ENCODE results near the gene IFNGR1.
"Not testable (repeated sequence)": the region's sequence is repeated elsewhere in the genome, so short reads cannot be mapped to it uniquely, and the experiment has no call there.

Gene IFNGR1

DNA sequence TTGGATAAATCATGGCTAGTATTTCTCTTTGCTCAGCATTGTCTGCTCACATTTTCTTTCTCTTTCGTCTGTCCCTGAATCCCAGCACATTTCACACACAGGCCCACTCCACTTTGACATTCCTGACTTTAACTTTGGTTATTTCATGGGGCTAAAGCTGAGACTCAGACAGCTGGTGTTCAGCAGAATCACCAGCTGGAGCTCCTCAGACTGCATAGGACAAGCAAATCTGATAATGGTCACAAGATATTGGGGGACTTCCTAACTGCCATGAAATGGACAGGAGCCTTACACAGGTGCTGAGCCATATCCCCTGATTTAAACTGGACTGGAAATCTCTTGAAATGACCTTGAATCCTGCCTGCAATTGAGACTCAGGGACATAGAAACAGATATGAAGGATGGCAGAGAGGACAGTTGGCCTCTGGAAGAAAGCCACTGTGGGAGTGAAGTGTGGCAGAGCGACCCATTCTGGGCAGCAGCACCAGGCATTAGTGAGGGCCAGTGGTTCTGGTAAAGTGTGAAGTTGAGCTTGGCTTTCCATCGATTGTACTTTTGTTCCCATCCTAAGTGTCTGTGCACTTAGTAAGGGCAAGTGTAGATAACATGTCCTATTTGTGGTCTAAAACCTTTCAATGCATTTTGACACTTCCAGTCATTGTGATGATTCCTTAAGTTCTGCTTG lies 10.0 kb upstream of the IFNGR1 start:
- Mint-ChIP-seq H3K9me3 (no peaks in the 10 kb centered on the region), H3K4me3 (no peak overlapping the region), H3K4me1 (peaks cover 51% of the 10 kb centered on the region), H3K27ac (no peak overlapping the region), H3K27me3 (no peaks in the 10 kb centered on the region), H3K36me3 (no peaks in the 10 kb centered on the region)
- DNase-seq (ENCODE audit: low spot score in 2 of 2), result no peak
- ATAC-seq (ENCODE audit: low read depth), result no peak

- DNase-seq (ENCODE audit: low spot score in 2 of 2) (no peak), ATAC-seq (ENCODE audit: low read depth) (no peak)
- Mint-ChIP-seq H3K36me3 (no peaks in the 10 kb centered on the region), H3K9me3 (no peaks in the 10 kb centered on the region), H3K4me1 (peaks cover 54% of the 10 kb centered on the region), H3K27ac (peak overlapping the region; percentile 38), H3K27me3 (no peaks in the 10 kb centered on the region), H3K4me3 (no peak overlapping the region)
These were observed 8.7 kb upstream of the IFNGR1 start for GRCh38 chr6:137227871-137228302.

GRCh38 chr6:137226697-137227096 lies 7.5 kb upstream of the IFNGR1 start:
- Mint-ChIP-seq H3K36me3 (no peaks in the 10 kb centered on the region), H3K27me3 (no peaks in the 10 kb centered on the region), H3K4me1 (peaks cover 56% of the 10 kb centered on the region), H3K4me3 (no peak overlapping the region), H3K27ac (no peak overlapping the region), H3K9me3 (no peaks in the 10 kb centered on the region)
- ATAC-seq (ENCODE audit: low read depth) (no peak), DNase-seq (ENCODE audit: low spot score in 2 of 2) (no peak)

- H3K27me3 Mint-ChIP-seq, result no peaks in the 10 kb centered on the region
- ATAC-seq (ENCODE audit: low read depth), result peak; percentile 93
- peak in 1 of 2 donors; percentile 46 for DNase-seq (ENCODE audit: low spot score in 2 of 2)
- no peaks in the 10 kb centered on the region for H3K36me3 Mint-ChIP-seq
- peak overlapping the region; percentile 0 for H3K4me3 Mint-ChIP-seq
- H3K27ac Mint-ChIP-seq, result peak overlapping the region; percentile 58
- H3K9me3 Mint-ChIP-seq, result no peaks in the 10 kb centered on the region
- peaks cover 49% of the 10 kb centered on the region for H3K4me1 Mint-ChIP-seq
These were observed 5.6 kb upstream of the IFNGR1 start for GRCh38 chr6:137224799-137225198.

DNA sequence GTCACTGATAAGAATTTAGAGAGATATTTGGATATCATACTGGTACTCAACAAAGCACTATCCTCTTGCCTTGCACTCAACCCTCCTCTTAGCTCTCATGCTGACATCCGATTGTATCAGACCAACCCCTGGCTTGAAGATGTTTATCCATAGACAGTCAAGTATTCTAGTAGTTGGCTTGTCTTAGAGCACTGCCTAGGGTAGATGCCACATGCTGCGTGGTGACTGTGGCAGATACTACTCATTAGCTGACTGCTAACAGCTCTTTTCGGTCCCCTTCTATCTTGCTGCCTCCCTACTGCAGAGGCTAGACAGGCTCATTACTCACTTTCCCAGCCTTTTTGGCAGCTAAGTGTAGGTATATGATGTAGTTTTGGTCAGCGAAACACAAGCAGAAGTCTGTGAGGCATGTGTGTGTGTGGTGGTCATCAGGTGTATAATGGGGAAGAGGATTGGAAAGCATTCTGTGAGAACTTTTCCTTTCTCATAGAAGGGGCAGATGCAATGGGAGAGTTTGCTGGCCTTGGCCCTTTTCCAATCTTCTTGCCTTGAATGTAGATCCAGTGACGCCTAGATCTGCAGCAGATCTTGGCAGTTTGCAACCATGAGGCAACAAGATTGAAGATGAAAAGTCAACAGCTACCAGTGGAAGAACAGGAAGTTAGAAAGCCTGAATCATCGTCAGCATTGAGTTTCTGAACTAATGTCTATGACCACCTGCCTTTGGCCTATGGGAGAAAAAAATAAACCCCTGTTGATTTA lies 4.4 kb upstream of the IFNGR1 start:
- H3K36me3 Mint-ChIP-seq, result no peaks in the 10 kb centered on the region
- H3K4me1 Mint-ChIP-seq, result peaks cover 45% of the 10 kb centered on the region
- no peaks in the 10 kb centered on the region for H3K9me3 Mint-ChIP-seq
- DNase-seq (ENCODE audit: low spot score in 2 of 2) (no peak), ATAC-seq (ENCODE audit: low read depth) (no peak)
- peak overlapping the region; percentile 6 for H3K4me3 Mint-ChIP-seq
- H3K27me3 Mint-ChIP-seq, result no peaks in the 10 kb centered on the region
- peak overlapping the region; percentile 58 for H3K27ac Mint-ChIP-seq

GRCh38 chr6:137222381-137222780 lies 3.2 kb upstream of the IFNGR1 start:
- Mint-ChIP-seq H3K36me3 (no peaks in the 10 kb centered on the region), H3K9me3 (no peaks in the 10 kb centered on the region), H3K4me3 (peak overlapping the region; percentile 27), H3K27ac (peak overlapping the region; percentile 33), H3K27me3 (no peaks in the 10 kb centered on the region), H3K4me1 (peaks cover 46% of the 10 kb centered on the region)
- DNase-seq (ENCODE audit: low spot score in 2 of 2) (peak in 1 of 2 donors; percentile 43), ATAC-seq (ENCODE audit: low read depth) (peak; percentile 20)

DNA sequence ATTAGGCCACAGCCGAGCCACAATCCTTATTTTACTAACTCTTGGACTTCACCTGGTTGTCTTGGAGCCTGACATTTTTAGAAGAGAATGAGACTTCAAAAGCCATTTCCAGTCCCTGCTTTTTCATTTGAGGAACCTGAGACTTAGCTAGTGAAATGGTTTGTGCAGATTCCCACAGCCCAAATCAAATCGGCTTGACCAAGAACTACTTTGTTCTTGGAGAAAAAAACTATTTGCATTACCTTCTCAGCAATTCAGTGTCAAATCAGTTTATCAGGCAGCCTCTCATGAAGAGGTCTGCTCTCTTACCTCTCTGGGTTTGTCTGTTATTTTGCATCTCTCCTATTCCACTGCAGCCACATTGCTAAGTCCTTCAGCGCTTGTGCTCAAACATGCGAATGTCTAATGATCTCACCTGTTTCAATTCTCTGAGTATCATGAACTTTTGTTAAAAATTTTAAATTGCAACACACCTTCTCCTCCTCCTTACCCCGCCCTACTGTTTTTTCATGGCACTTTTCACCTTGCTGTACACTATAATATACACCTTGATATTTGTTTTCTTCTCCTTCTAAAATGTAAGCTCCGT lies 573 bp upstream of the IFNGR1 start:
- H3K4me3 Mint-ChIP-seq, result peak overlapping the region; percentile 99
- H3K36me3 Mint-ChIP-seq, result peaks cover 3% of the 10 kb centered on the region
- DNase-seq (ENCODE audit: low spot score in 2 of 2), result no peak
- no peak for ATAC-seq (ENCODE audit: low read depth)
- H3K9me3 Mint-ChIP-seq, result no peaks in the 10 kb centered on the region
- no peaks in the 10 kb centered on the region for H3K27me3 Mint-ChIP-seq
- peak overlapping the region; percentile 99 for H3K27ac Mint-ChIP-seq
- H3K4me1 Mint-ChIP-seq, result peaks cover 51% of the 10 kb centered on the region

DNA sequence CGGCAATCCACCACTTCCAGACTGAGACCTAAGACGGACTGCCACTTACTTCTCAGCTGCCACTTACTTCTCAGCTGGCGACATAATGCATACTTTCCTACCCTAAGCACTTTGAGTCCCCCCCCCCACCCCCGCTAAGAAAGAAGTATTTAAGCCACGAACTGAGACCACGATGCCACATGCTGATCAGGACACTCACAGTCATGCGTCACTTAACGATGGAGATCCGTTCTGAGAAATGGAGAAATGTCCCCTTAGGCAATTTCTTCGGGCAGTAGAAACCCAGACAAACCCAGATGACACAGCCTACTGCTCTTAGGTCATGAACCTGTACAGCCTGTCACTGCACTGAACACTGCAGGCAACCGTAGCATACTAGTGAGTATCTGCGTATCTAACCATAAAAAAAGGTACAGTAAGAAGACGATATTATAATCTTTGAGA lies 690 bp downstream of the IFNGR1 start:
- ATAC-seq (ENCODE audit: low read depth) (peak; percentile 59), DNase-seq (ENCODE audit: low spot score in 2 of 2) (peak; percentile 34 to 45)
- peaks cover 3% of the 10 kb centered on the region for H3K36me3 Mint-ChIP-seq
- H3K9me3 Mint-ChIP-seq, result no peaks in the 10 kb centered on the region
- peaks cover 51% of the 10 kb centered on the region for H3K4me1 Mint-ChIP-seq
- peak overlapping the region; percentile 99 for H3K27ac Mint-ChIP-seq
- H3K27me3 Mint-ChIP-seq, result no peaks in the 10 kb centered on the region
- peak overlapping the region; percentile 99 for H3K4me3 Mint-ChIP-seq

DNA sequence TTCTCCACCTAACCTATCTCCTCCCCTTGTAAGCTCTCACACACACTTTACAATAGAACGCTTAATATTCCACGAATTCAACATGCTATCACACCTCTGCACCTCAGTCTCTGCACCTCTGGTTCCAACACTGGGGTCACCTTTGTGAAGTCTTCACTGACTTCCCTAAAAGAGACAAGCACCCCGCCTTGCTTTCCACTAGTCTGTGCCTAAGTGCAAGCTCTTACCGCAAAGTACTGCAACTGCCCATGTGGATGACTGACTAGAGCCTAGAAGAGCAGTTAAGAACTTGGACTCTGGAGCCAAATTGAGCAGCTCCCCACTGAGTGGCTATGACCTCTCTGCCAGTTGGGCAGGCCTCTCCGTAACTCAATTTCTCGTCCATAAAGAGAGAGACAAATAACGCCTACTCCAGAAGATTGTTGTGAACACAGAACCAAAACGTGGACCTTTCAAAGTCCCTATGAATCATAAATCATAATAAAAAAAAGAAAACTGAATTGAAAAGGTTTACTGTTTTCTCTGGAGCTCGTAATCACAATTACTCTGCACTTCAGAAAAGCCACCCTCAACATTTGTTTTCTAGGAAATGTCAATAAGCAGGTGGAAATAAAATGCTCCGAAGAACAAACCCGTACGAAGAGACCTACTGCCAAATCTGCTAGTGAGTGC lies 1.2 kb downstream of the IFNGR1 start:
- ATAC-seq (ENCODE audit: low read depth), result peak; percentile 37
- Mint-ChIP-seq H3K4me1 (peaks cover 50% of the 10 kb centered on the region), H3K27ac (peak overlapping the region; percentile 99), H3K4me3 (peak overlapping the region; percentile 99), H3K27me3 (no peaks in the 10 kb centered on the region), H3K36me3 (peaks cover 3% of the 10 kb centered on the region), H3K9me3 (no peaks in the 10 kb centered on the region)
- DNase-seq (ENCODE audit: low spot score in 2 of 2), result peak; percentile 26 to 34

DNA sequence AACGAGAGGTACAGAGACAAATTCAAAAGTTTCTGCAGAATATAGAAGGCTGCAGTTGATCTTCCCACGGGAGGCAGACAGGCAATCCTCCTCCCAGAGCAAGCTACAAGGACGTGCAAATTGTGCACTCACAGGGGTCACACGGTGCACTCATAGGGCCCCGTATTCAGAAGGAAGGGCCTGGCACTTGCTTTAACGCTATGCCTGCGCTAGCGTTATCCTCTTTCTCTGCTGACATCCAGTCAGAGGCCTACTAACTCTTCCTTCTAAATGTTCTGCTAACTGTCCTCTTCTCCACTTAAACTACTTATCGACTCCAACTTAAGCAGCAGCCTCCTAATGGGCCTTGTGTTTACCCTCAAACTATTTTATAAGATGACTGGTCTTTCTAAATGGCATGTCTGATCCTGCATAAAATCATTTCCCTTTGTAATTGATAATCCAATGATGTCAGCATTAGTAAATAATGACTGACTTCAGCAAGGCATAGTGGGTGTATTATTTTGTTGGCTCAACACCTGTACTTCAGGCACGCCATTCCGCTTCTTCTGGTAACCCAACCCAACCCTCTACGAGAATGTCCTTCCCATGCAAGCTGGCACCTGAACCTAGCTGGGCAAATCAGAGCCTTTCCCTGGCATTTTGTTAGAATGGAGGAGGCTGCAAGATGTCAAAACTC lies 2.2 kb downstream of the IFNGR1 start:
- Mint-ChIP-seq H3K4me1 (peaks cover 47% of the 10 kb centered on the region), H3K9me3 (no peaks in the 10 kb centered on the region), H3K27me3 (no peaks in the 10 kb centered on the region), H3K27ac (peak overlapping the region; percentile 99), H3K36me3 (peaks cover 7% of the 10 kb centered on the region), H3K4me3 (peak overlapping the region; percentile 99)
- no peak for DNase-seq (ENCODE audit: low spot score in 2 of 2)
- no peak for ATAC-seq (ENCODE audit: low read depth)

DNA sequence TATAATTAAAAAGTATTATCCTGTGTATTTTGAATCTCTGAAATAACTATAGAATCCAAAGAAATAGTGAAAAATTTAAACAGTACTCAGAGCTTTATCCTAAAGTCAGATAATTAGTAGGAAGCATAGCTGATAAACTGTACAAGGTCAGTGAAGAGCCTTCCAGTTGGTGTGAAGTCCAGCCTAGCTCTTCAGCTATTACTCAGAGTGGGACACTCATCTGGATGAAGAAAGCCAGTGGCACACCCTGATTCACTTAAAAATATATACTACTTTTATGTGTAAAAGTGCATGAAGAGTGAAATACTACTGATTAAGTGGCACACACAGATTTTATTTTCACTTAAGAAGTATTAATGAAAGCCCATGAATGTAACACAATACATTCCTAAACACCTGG lies 3.1 kb downstream of the IFNGR1 start:
- Mint-ChIP-seq H3K27me3 (no peaks in the 10 kb centered on the region), H3K4me1 (peaks cover 45% of the 10 kb centered on the region), H3K36me3 (peaks cover 10% of the 10 kb centered on the region), H3K4me3 (peak overlapping the region; percentile 99), H3K27ac (peak overlapping the region; percentile 99), H3K9me3 (no peaks in the 10 kb centered on the region)
- no peak for ATAC-seq (ENCODE audit: low read depth)
- no peak for DNase-seq (ENCODE audit: low spot score in 2 of 2)

GRCh38 chr6:137215630-137216029 lies 3.6 kb downstream of the IFNGR1 start:
- not testable (repeated sequence) for H3K27me3 Mint-ChIP-seq; H3K27ac Mint-ChIP-seq; H3K9me3 Mint-ChIP-seq; DNase-seq (ENCODE audit: low spot score in 2 of 2); ATAC-seq (ENCODE audit: low read depth)
- peak overlapping the region; percentile 46 for H3K4me3 Mint-ChIP-seq
- H3K4me1 Mint-ChIP-seq, result peaks cover 45% of the 10 kb centered on the region
- H3K36me3 Mint-ChIP-seq, result peaks cover 11% of the 10 kb centered on the region

- H3K27me3 Mint-ChIP-seq, result no peaks in the 10 kb centered on the region
- no peaks in the 10 kb centered on the region for H3K9me3 Mint-ChIP-seq
- ATAC-seq (ENCODE audit: low read depth) (no peak), DNase-seq (ENCODE audit: low spot score in 2 of 2) (no peak)
- H3K27ac Mint-ChIP-seq, result no peak overlapping the region
- H3K4me1 Mint-ChIP-seq, result peaks cover 41% of the 10 kb centered on the region
- H3K4me3 Mint-ChIP-seq, result no peak overlapping the region
- H3K36me3 Mint-ChIP-seq, result peaks cover 14% of the 10 kb centered on the region
These were observed 4.3 kb downstream of the IFNGR1 start for GRCh38 chr6:137214931-137215330.
